ENCODE measurements around the gene TUBA3E.

DNA sequence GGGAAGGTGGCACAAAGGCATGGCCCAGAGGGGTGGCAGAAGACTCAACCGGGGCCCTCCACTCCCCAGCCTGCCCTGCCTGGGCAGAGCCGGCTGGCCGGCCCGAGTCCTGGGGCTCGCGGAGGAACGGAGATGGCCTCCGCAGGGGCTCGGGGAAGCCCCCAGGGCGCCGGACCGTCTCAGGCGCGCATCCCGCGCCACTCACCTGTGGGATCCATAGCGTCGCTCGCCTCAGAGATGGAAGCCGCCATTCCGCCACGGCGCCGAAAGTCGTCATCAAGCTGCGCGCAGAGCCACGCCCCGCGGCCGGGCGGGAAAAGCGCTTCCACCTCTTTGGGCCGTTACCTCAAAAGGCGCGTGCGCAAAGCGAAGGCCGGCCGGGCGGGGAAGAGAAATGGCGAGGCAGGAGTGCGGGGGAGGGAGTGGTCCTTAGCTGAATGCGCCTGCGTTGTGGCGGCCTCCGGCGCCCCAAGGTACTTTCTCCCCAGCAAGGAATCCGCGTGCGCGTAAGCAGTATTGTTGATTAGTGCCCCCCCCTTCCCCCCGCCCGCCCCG is 16.8 kb downstream of the TUBA3E start, which contains the start of gene SMPD4:
- TF ChIP-seq, protein P1, sequence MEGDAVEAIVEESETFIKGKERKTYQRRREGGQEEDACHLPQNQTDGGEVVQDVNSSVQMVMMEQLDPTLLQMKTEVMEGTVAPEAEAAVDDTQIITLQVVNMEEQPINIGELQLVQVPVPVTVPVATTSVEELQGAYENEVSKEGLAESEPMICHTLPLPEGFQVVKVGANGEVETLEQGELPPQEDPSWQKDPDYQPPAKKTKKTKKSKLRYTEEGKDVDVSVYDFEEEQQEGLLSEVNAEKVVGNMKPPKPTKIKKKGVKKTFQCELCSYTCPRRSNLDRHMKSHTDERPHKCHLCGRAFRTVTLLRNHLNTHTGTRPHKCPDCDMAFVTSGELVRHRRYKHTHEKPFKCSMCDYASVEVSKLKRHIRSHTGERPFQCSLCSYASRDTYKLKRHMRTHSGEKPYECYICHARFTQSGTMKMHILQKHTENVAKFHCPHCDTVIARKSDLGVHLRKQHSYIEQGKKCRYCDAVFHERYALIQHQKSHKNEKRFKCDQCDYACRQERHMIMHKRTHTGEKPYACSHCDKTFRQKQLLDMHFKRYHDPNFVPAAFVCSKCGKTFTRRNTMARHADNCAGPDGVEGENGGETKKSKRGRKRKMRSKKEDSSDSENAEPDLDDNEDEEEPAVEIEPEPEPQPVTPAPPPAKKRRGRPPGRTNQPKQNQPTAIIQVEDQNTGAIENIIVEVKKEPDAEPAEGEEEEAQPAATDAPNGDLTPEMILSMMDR (IDR thresholded peaks at IDR 0.05; ENCODE audit: insufficient read depth, low read length): no peak
- no peak; the same call in 1 of the 2 replicates for TF ChIP-seq POLR2AphosphoS5 (IDR thresholded peaks at IDR 0.05; ENCODE audit: low read depth)
- TF ChIP-seq, protein P2, sequence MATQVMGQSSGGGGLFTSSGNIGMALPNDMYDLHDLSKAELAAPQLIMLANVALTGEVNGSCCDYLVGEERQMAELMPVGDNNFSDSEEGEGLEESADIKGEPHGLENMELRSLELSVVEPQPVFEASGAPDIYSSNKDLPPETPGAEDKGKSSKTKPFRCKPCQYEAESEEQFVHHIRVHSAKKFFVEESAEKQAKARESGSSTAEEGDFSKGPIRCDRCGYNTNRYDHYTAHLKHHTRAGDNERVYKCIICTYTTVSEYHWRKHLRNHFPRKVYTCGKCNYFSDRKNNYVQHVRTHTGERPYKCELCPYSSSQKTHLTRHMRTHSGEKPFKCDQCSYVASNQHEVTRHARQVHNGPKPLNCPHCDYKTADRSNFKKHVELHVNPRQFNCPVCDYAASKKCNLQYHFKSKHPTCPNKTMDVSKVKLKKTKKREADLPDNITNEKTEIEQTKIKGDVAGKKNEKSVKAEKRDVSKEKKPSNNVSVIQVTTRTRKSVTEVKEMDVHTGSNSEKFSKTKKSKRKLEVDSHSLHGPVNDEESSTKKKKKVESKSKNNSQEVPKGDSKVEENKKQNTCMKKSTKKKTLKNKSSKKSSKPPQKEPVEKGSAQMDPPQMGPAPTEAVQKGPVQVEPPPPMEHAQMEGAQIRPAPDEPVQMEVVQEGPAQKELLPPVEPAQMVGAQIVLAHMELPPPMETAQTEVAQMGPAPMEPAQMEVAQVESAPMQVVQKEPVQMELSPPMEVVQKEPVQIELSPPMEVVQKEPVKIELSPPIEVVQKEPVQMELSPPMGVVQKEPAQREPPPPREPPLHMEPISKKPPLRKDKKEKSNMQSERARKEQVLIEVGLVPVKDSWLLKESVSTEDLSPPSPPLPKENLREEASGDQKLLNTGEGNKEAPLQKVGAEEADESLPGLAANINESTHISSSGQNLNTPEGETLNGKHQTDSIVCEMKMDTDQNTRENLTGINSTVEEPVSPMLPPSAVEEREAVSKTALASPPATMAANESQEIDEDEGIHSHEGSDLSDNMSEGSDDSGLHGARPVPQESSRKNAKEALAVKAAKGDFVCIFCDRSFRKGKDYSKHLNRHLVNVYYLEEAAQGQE (IDR thresholded peaks at IDR 0.05; ENCODE audit: insufficient replicate concordance, low read depth): peak; percentile 39
- TF ChIP-seq SPI1 (IDR thresholded peaks at IDR 0.05; ENCODE audit: borderline replicate concordance, low read depth): no peak; the same call in 1 of the 2 replicates
